ENCODE results near the gene GFRA4. TPM values are rescaled to one million over a fixed set of nuclear protein-coding genes. Genes with fewer than 3 reads are reported as not detected.

The GFRA4 gene
- total RNA-seq, 1 experiment from 2014 or later, result not detected

DNA sequence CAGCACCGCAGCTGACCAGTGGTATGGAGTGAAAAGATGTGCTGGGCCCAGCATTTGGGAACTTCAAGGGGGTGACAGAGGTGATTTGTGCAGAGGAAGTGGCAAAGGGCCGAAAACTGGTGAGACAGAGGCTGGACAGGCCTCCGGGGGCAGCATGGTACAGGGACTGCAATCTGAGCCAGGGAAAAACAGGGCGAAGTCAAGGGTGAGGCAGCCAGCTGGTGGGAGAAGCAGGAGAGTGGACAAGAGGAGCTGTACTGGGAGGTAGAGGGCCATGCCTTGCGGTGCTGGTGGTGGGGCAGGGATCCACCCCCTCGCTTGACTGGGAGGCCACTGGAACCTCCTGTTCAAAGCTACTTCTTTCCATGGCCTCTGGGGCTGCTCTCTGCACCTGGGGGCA lies 7.3 kb upstream of the GFRA4 start:
- no peak overlapping the region for H3K4me2 ChIP-seq (ENCODE audit: low read length)
- DNase-seq (ENCODE audit: low read depth, low spot score) (no peak), ATAC-seq (peak; percentile 43; the same call in 1 of the 2 replicates)
- no peak for TF ChIP-seq YY1 (IDR thresholded peaks at IDR 0.05; ENCODE audit: extremely low read depth, insufficient replicate concordance, low read depth, low read length)
- TF ChIP-seq, protein P1, sequence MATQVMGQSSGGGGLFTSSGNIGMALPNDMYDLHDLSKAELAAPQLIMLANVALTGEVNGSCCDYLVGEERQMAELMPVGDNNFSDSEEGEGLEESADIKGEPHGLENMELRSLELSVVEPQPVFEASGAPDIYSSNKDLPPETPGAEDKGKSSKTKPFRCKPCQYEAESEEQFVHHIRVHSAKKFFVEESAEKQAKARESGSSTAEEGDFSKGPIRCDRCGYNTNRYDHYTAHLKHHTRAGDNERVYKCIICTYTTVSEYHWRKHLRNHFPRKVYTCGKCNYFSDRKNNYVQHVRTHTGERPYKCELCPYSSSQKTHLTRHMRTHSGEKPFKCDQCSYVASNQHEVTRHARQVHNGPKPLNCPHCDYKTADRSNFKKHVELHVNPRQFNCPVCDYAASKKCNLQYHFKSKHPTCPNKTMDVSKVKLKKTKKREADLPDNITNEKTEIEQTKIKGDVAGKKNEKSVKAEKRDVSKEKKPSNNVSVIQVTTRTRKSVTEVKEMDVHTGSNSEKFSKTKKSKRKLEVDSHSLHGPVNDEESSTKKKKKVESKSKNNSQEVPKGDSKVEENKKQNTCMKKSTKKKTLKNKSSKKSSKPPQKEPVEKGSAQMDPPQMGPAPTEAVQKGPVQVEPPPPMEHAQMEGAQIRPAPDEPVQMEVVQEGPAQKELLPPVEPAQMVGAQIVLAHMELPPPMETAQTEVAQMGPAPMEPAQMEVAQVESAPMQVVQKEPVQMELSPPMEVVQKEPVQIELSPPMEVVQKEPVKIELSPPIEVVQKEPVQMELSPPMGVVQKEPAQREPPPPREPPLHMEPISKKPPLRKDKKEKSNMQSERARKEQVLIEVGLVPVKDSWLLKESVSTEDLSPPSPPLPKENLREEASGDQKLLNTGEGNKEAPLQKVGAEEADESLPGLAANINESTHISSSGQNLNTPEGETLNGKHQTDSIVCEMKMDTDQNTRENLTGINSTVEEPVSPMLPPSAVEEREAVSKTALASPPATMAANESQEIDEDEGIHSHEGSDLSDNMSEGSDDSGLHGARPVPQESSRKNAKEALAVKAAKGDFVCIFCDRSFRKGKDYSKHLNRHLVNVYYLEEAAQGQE (IDR thresholded peaks at IDR 0.05; ENCODE audit: low read depth), result no peak
- TF ChIP-seq, protein P2, sequence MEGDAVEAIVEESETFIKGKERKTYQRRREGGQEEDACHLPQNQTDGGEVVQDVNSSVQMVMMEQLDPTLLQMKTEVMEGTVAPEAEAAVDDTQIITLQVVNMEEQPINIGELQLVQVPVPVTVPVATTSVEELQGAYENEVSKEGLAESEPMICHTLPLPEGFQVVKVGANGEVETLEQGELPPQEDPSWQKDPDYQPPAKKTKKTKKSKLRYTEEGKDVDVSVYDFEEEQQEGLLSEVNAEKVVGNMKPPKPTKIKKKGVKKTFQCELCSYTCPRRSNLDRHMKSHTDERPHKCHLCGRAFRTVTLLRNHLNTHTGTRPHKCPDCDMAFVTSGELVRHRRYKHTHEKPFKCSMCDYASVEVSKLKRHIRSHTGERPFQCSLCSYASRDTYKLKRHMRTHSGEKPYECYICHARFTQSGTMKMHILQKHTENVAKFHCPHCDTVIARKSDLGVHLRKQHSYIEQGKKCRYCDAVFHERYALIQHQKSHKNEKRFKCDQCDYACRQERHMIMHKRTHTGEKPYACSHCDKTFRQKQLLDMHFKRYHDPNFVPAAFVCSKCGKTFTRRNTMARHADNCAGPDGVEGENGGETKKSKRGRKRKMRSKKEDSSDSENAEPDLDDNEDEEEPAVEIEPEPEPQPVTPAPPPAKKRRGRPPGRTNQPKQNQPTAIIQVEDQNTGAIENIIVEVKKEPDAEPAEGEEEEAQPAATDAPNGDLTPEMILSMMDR (IDR thresholded peaks at IDR 0.05 in 2 of 3, conservative IDR thresholded peaks at IDR 0.05 in 1 of 3; ENCODE audit: borderline replicate concordance in 1 of 3, insufficient read depth in 1 of 3, low read depth in 2 of 3, low read length in 2 of 3), result peak in 2 of 3 experiments; percentile 18 to 22; a peak in 1 of 6 replicates
- no peak for TF ChIP-seq ELF1 (IDR thresholded peaks at IDR 0.05; ENCODE audit: borderline replicate concordance, low read depth)
- POLR2A ChIA-PET, result no interaction called here
- BruUV-seq (replicated peaks), result no TSS peak
- no peak overlapping the region for H2AFZ ChIP-seq (ENCODE audit: low read depth, low read length, poor library complexity, severe bottlenecking)
- H3K9ac ChIP-seq (ENCODE audit: low read length), result no peak overlapping the region
- H3K4me3 ChIP-seq (replicated peaks in 1 of 2; ENCODE audit: low read depth in 1 of 2, low read length in 2 of 2), result no peak overlapping the region
- H3K27ac ChIP-seq (ENCODE audit: low read depth, low read length), result no peak overlapping the region
- no peaks in the 10 kb centered on the region for H3K36me3 ChIP-seq (ENCODE audit: control insufficient read depth in 1 of 2, insufficient read depth in 2 of 2, low read length in 2 of 2)
- peaks cover 0 to 4% of the 10 kb centered on the region in 2 experiments; a peak in 2 of 4 replicates for H3K4me1 ChIP-seq (ENCODE audit: control insufficient read depth in 1 of 2, insufficient read depth in 2 of 2, low read length in 2 of 2)
- peaks cover 2% of the 10 kb centered on the region; the same call in 1 of the 2 replicates for H3K27me3 ChIP-seq (ENCODE audit: insufficient read depth, low read length)
- RAD21 ChIA-PET (ENCODE audit: low non-redundant PET in 1 of 2, low total read pairs in 2 of 2, uncharacterized antibody in 2 of 2, unreplicated experiment in 2 of 2), result no interaction called here
- H3K79me2 ChIP-seq (ENCODE audit: insufficient read depth, low read length), result no peaks in the 10 kb centered on the region
- CTCF ChIA-PET, result no interaction called here
- intact Hi-C loops (cut with micrococcal nuclease), result no loop called here
- no peaks in the 10 kb centered on the region for H3K9me2 ChIP-seq (ENCODE audit: insufficient read depth)
- H4K20me1 ChIP-seq (ENCODE audit: insufficient read depth), result no peaks in the 10 kb centered on the region
- no peaks in the 10 kb centered on the region for H3K9me3 ChIP-seq (ENCODE audit: control insufficient read depth in 1 of 2, insufficient read depth in 1 of 2, low read depth in 1 of 2, low read length in 2 of 2)
